ENCODE data around the gene TNFRSF21. TPM values are rescaled to one million over a fixed set of nuclear protein-coding genes. Genes with fewer than 3 reads are reported as not detected.
A peak's percentile ranks its signal among the peaks of the same experiment; 100 is the strongest.
"Not testable (repeated sequence)": the region's sequence is repeated elsewhere in the genome, so short reads cannot be mapped to it uniquely, and the experiment has no call there.

The TNFRSF21 gene
- total RNA-seq, 1 donor from 2014 or later, result 10.9 TPM

DNA sequence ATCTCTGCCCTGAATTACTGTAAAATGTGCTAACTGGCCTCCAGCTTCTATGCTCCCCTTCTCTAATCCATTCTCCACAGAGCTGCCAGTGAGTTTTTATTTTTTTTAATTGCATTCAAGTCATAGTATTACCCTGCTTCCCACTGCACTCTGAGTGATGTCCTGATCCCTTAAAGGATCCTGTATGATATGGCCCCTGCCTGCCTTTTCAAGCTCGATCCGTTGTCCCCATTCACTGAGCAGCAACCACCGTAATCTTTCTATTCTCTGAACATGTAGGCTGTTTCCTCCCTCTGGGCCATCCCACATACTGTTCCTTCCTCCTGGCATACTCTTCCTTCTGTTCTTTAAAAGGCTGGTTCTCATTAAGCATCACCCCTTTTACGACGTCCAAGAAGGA is 9.3 kb downstream of the TNFRSF21 start:
- ATAC-seq (ENCODE audit: poor library complexity) (no peak), DNase-seq (no peak)
- intact Hi-C loops (cut with DNase I), result no loop called here

GRCh38 chr6:47299965-47300364 is 9.7 kb downstream of the TNFRSF21 start:
- intact Hi-C loops (cut with DNase I), result no loop called here
- no peak for DNase-seq
- no peak for ATAC-seq (ENCODE audit: poor library complexity)

DNA sequence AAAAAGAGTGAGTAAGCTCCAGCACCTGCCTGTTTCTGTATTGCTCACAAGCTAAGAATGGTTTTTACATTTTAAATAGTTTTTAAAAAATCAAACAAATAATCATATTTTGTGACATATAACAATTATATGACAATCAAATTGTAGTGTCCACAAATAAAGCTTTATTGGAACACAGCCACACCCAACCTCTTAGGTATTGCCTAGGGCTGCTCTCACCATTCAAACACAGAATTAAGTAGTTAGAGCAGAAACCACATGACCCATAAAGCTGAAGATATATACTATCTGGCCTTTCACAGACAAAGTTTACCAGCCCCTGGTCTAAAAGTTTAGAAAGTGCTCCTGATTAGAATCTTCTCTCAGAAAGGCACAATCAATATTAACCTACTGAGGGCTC is 11.2 kb downstream of the TNFRSF21 start:
- ATAC-seq (ENCODE audit: poor library complexity) (no peak), DNase-seq (no peak)
- intact Hi-C loops (cut with DNase I), result no loop called here

DNA sequence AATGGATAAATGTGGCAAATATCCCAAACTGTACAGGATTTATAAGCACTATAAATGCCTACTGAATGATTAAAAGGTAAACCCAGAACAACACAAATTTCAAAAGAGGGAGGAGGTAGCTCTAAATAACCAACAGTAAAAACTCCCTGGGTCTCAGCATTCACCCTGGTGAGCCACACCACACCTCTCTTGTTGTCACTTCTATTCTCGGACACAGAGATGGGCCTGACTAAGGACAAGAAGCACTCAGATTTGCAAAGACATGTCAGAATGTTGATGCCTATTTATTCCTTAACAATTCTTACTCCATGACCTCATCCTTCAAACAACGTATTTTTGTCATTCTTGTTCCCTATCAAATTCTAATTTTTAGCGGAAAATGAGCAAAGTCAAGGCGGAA is 14.7 kb downstream of the TNFRSF21 start:
- intact Hi-C loops (cut with DNase I), result no loop called here
- ATAC-seq (ENCODE audit: poor library complexity), result no peak
- no peak for DNase-seq

DNA sequence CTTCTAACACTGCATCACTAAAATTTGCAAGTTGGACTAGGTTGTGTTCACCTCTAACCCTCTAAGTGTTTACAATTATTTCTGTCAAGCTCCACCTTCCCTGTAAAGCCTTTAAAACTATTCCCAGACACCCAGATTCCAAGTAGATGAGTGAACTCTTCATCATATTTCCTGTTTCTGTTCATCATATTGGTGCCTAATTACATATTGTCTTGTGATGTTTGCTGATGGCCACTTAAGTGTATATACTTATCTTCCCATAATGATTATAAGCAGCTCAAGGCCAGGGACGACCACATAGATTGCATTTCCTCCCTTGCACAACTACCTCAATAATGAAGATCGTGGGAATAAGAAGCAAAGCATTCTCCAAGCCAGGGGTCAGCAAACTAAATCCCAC is 16.8 kb downstream of the TNFRSF21 start:
- DNase-seq (no peak), ATAC-seq (ENCODE audit: poor library complexity) (no peak)
- intact Hi-C loops (cut with DNase I), result no loop called here

DNA sequence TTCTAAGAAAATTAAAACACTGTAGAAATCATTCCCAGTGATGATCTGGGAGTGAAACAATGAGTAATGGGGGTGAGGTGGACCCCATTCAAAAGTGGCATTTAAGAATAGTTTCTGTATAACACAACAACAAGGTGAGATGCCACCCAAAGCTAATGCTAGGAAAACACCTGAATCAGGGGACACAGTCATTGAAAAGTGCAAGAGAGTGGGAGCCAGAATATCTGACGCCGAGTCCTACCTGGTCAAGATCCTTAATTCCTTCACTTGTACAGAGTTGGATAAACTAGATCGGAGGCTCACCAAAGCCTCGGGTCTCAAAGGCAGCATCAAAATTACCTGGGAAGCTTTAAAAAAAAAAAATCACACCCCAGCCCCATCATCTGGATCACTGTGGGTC is 17.7 kb downstream of the TNFRSF21 start:
- intact Hi-C loops (cut with DNase I), result no loop called here
- ATAC-seq (ENCODE audit: poor library complexity) (no peak), DNase-seq (no peak)

DNA sequence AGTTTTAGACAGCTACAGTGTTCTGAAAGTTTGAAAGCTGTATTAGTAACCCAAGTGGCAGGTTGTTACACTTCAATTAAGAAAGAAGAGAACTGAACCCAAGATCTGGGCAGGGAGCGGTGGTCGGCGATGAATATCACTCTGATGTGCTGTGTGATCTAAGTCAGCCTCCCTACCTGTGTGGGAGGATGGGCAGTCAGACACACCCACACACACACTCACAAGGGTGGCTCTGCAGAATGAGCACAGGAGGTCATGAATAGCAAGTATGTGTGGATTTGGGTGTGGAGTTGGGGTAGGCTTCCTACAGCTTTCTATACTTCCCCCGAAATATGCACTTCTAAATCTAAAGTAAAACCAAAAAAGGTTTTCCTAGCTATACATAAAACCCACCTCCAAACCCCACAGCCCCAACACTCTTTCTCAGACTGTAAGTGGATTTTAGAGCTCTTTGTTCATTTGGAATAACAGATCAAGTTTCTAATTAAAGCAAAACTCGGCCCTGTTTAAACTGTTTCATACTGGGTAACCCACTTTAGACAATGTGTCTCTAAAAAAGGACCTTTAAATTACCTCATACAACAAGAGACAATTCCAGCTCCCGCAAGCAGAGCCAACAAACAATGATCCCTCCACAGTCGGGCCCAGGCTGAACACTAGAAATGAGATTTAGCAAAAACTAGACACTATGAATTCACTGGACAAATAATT is 19.4 kb downstream of the TNFRSF21 start:
- intact Hi-C loops (cut with DNase I), result no loop called here
- no peak for DNase-seq

DNA sequence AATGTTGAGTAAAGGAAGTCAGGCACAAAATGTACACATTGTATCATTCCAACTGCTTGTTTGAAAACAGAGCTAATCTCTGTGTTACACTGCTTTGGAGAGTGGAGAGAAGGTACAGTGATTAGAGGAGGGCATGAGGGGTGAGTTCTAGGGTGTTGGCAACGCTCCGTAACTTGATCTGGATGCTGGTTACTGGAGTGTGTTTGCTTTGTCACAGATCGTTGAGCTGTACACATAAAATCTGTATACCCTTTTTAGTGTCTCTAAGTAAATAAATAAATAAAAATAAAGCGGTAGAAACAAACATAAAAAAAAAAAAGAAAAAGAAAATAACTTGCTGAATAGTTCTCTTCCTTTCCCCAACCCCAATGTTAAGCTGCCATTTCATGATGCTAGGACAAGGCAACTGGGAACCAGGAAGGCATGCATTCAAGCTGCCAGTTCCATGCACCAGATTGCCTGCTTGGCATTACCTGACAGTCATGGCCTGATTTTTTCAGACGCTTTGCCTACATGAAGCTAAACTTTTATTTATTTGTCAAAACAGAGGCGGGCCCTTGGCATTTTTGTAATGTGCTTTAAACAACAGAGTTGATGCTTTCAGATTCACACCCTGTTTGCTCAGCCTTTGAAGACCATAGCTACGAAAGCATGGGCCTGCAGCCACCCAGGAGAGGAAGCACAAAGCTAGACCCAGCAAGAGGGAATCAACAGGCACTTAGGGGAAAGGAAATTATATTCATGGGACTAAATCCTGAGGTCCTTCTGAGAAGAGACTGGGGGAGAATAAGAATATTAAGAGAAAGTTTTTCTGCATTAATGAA is 21.2 kb downstream of the TNFRSF21 start:
- DNase-seq (no peak), ATAC-seq (ENCODE audit: poor library complexity) (peak; percentile 75)
- intact Hi-C loops (cut with DNase I), result no loop called here

More for the DNA sequence above, 19.4 kb downstream of the TNFRSF21 start:
- ATAC-seq (ENCODE audit: poor library complexity), result no peak

DNA sequence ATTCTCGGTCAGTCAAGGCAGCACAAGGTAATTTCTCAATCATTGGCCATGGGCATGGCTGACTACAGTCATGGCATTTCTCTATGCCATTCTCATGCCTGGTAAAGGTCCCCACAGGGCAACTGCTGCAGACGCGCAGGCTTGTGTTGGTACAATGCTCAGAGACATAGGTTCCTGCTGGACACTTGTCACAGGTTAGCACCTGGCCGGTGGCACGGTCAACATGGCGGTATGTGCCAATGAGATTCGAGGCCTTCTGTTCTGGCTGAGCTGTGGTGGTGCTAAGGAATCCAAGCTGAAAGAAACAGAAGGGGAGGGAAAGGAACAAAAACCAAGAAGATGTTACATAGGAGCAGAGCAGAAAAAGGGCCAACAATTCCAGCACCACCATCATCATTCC is 23.4 kb downstream of the TNFRSF21 start:
- intact Hi-C loops (cut with DNase I), result no loop called here
- DNase-seq (no peak), ATAC-seq (ENCODE audit: poor library complexity) (no peak)

DNA sequence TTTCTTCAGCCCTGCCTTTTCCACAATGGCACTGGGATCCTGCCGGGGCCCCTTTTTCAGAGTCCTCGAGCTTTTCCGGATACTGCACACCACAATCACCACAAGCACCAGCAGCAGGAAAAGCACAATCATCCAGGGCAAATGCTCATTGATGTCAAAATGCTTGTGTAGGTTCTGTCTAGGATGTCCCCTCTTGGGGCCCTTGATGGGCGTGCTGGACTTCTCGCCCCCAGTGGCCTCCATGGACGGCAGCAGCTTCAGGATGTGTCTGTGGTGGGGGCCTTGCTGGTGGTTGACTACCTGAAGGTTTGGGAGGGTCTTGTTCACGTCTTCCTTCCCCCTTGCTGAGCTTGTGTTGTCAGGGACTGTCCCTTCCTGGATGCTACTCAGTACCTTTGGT is 25.7 kb downstream of the TNFRSF21 start:
- DNase-seq, result no peak
- intact Hi-C loops (cut with DNase I), result no loop called here
- no peak for ATAC-seq (ENCODE audit: poor library complexity)

DNA sequence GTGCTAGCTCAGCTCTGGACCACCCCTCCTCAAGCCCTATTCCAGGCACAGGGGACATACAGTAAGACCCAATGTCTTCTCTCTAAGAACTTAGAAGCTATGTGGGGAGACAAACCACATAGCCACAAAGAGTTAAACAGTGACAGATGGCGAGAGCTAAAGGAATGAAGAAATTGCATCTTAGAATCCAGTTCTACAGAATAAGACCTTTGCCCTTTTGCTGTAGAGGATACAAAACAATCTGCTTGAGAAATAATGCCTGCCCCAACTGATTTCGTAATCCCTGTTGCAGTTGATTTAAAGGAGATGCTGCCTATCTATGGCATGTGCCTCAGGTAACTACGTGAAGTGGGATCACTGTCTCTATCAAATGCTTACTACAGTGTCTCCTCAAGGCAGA is 31.2 kb downstream of the TNFRSF21 start:
- intact Hi-C loops (cut with DNase I), result no loop called here
- DNase-seq (no peak), ATAC-seq (ENCODE audit: poor library complexity) (no peak)

- no peak for DNase-seq
- intact Hi-C loops (cut with DNase I), result no loop called here
- ATAC-seq (ENCODE audit: poor library complexity), result no peak
Observed at GRCh38 chr6:47277702-47278101, 32.0 kb downstream of the TNFRSF21 start.

GRCh38 chr6:47276377-47276776 is 33.3 kb downstream of the TNFRSF21 start:
- DNase-seq, result no peak
- no peak for ATAC-seq (ENCODE audit: poor library complexity)
- intact Hi-C loops (cut with DNase I), result no loop called here

DNA sequence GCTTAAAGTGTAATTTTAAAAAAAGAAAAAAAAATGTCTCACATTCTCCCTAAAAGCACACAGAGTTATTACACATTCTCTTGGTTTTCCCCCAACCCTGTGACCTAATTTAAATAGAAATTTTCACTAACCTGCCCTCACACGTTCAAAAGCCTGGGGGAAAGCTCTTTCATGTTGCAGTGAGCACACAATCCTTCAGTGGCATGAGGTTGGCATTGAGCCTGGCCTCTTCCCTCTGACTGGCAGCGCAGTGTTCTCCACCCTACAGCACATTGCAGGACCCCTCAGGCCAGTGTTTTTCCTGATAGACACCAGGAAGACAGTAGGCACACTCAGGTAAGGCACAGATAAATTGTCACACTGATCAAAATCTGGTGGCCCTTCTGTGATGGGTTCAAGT is 34.1 kb downstream of the TNFRSF21 start:
- DNase-seq (no peak), ATAC-seq (ENCODE audit: poor library complexity) (no peak)
- intact Hi-C loops (cut with DNase I), result no loop called here

GRCh38 chr6:47275132-47275531 is 34.6 kb downstream of the TNFRSF21 start:
- ATAC-seq (ENCODE audit: poor library complexity); intact Hi-C loops (cut with DNase I); DNase-seq: not testable (repeated sequence)

DNA sequence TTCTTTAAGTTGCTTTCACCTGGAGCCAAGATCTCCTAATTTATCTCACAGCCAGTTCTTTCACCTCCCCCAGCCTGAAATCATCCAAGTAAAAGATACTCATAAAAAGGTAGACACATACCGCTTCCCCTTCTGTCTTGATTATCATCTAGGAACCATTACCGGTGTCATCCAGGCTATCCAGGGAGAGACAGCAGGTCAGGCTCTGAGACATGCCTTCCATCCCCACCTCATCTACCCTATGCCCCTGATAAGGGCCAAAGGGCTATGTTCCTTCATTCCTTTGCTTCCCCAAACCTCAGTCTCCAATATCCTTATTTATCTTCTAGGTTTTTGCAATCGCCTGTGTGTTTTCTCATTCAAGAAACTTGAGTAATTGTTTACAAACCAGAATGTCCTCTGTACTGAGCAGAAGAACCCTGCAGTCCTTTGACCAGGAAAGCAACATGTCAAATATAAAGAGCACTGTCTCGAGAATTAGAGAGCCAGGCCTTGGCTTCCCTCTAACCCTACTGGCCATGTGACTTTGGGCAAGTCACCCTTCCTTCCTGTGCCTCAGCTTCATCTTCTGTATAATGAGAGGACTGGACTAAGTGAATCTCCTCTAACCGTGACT is 41.0 kb downstream of the TNFRSF21 start:
- DNase-seq (no peak), ATAC-seq (ENCODE audit: poor library complexity) (no peak)
- intact Hi-C loops (cut with DNase I), result no loop called here

DNA sequence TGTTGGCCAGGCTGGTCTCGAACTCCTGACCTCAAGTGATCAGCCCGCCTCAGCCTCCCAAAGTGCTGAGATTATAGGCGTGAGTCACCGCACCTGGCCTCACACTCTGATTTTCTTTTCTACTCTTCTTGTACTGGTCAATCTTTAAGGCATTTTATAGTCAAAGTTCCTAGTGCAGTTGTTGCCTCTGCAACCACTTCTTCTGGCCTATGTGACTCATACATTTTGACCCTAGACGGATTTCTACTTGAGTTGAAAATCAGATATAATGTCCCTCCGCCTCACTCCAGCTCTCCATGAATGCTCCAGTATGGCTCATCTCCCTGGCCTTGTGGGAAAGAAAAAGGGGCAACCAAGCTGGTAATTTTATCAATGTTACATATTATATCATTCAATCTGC is 42.4 kb downstream of the TNFRSF21 start:
- ATAC-seq (ENCODE audit: poor library complexity) (no peak), DNase-seq (no peak)
- intact Hi-C loops (cut with DNase I), result no loop called here

- intact Hi-C loops (cut with DNase I), result no loop called here
- no peak for ATAC-seq (ENCODE audit: poor library complexity)
Observed at GRCh38 chr6:47265971-47266370, 43.7 kb downstream of the TNFRSF21 start.

DNA sequence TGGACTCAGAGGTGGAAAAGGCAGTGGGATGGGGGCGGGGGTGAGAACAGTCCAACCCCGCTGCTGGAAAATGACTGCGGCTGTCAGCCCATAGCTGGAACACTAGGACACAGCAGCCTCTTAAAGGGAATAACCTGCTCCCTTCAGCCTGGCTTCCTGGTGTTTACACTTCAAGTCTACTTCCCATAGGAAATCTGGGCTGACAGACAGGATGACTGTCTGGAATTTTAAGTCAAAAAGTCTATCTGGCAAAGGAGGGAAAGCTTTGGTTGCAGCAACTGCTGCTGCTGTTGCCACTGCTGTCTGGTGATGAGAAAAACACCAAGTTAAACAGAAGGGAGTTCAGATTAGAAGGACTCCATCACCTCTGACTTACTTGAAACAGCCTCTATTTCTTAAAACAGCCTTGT is 44.9 kb downstream of the TNFRSF21 start:
- DNase-seq, result no peak
- intact Hi-C loops (cut with DNase I), result no loop called here
- ATAC-seq (ENCODE audit: poor library complexity), result peak; percentile 45

More at GRCh38 chr6:47265971-47266370, 43.7 kb downstream of the TNFRSF21 start:
- DNase-seq, result no peak

- DNase-seq, result no peak
- intact Hi-C loops (cut with DNase I), result no loop called here
- no peak for ATAC-seq (ENCODE audit: poor library complexity)
Observed at GRCh38 chr6:47263268-47263667, 46.4 kb downstream of the TNFRSF21 start.

Data from Right ventricle myocardium superior (tissue), 1 donor.